Neutrophil (primary cell): ENCODE results near the gene TMEM229B.

ENCODE experiments used
- H3K27ac ChIP-seq: fragments of 200-600 bp; sonication (generic); 2 replicates; pipeline ENCODE4 v1.5.1; 2016; ENCODE audit warnings: mild to moderate bottlenecking, moderate library complexity
- H3K27me3 ChIP-seq: fragments of 200-600 bp; sonication (generic); 2 replicates; pipeline ENCODE4 v1.6.0; 2016; ENCODE audit warnings: mild to moderate bottlenecking
- H3K36me3 ChIP-seq: fragments of 200-600 bp; sonication (generic); 2 replicates; pipeline ENCODE4 v1.5.1; 2017
- H3K4me1 ChIP-seq, 2 experiments: fragments of 200-600 bp in 1 of 2; sonication (generic) in 1 of 2; 1 replicate in 1 of 2; 2 replicates in 1 of 2; pipeline versions ENCODE4 v1.5.1 to v1.6.1; 2013 to 2016; ENCODE audit warnings: low read depth in 1 of 2, low read length in 1 of 2, mild to moderate bottlenecking in 1 of 2, moderate library complexity in 1 of 2; ENCODE audit not compliant: control insufficient read depth in 1 of 2, insufficient read depth in 1 of 2
- H3K4me3 ChIP-seq, 2 experiments: fragments of 200-600 bp in 1 of 2; sonication (generic) in 1 of 2; 1 replicate in 1 of 2; 2 replicates in 1 of 2; pipeline ENCODE4 v1.5.1; 2013 to 2016; ENCODE audit warnings: low read depth in 1 of 2, low read length in 1 of 2, mild to moderate bottlenecking in 1 of 2, moderate library complexity in 1 of 2
- H3K9me3 ChIP-seq: fragments of 200-600 bp; sonication (generic); 2 replicates; pipeline ENCODE4 v1.5.1; 2016
- CTCF ChIP-seq: fragments of 200-600 bp; sonication (generic); IDR thresholded peaks from 2 replicates; pipeline ENCODE4 v1.5.1; 2016; ENCODE audit warnings: antibody characterized with exemption

Gene TMEM229B

GRCh38 chr14:67526181-67526580 is 37.7 kb upstream of the TMEM229B start:
- Histone ChIP-seq H3K9me3 (no peaks in the 10 kb centered on the region), H3K36me3 (no peaks in the 10 kb centered on the region), H3K27me3 (peaks cover 97% of the 10 kb centered on the region), H3K4me1 (no peaks in the 10 kb centered on the region), H3K4me3 (no peak overlapping the region), H3K27ac (no peak overlapping the region)
- TF ChIP-seq CTCF: no peak

DNA sequence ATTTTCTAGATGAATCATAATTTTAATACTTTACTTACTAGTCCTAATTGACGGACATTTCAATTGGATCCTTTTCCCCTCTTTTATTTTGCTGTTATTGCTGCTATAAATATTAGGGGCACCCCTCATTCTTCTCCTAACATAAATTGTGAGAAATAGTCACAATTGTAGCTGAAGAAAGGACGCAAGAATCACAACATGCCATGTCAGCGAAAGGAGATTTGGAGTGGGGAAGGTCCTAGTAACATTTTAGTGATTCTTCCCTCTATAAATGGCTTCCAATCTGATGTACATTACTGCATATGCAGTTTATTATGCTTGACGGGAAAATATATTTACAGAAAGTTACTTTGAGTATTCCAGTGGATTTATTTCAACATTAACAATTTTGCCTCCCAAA is 36.9 kb upstream of the TMEM229B start:
- Histone ChIP-seq H3K9me3 (no peaks in the 10 kb centered on the region), H3K36me3 (no peaks in the 10 kb centered on the region), H3K27ac (no peak overlapping the region), H3K4me1 (no peaks in the 10 kb centered on the region), H3K4me3 (no peak overlapping the region), H3K27me3 (peaks cover 97% of the 10 kb centered on the region)
- TF ChIP-seq CTCF: no peak

DNA sequence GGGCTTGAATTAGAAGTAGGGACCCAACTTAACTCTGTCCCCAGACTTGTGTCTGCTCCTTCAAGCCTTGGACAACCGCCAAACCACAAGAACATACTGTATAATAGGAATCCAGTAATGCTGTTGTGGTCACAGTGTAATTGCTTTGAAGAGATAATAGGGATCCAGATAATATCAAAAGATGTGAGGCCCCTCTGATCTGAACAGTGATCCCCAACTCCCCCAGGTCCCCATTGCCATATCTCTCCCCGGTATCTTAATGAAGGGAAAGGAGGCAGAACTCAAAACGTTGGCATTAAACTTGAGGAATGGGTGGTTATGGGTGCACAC is 36.1 kb upstream of the TMEM229B start:
- H3K4me3 ChIP-seq: no peak overlapping the region
- peaks cover 97% of the 10 kb centered on the region for H3K27me3 ChIP-seq
- H3K9me3 ChIP-seq: no peaks in the 10 kb centered on the region
- no peaks in the 10 kb centered on the region for H3K36me3 ChIP-seq
- no peak for TF ChIP-seq CTCF
- H3K27ac ChIP-seq: no peak overlapping the region
- H3K4me1 ChIP-seq: no peaks in the 10 kb centered on the region

- no peaks in the 10 kb centered on the region for H3K9me3 ChIP-seq
- H3K36me3 ChIP-seq: no peaks in the 10 kb centered on the region
- peaks cover 96% of the 10 kb centered on the region for H3K27me3 ChIP-seq
- no peak for TF ChIP-seq CTCF
- no peak overlapping the region for H3K27ac ChIP-seq
- H3K4me3 ChIP-seq: no peak overlapping the region
- no peaks in the 10 kb centered on the region for H3K4me1 ChIP-seq
Measured at GRCh38 chr14:67523764-67524633, 35.5 kb upstream of the TMEM229B start.

GRCh38 chr14:67522270-67522669 is 33.7 kb upstream of the TMEM229B start:
- H3K4me1 ChIP-seq: no peaks in the 10 kb centered on the region
- H3K27ac ChIP-seq: no peak overlapping the region
- H3K27me3 ChIP-seq: peaks cover 96% of the 10 kb centered on the region
- H3K9me3 ChIP-seq: no peaks in the 10 kb centered on the region
- no peaks in the 10 kb centered on the region for H3K36me3 ChIP-seq
- no peak overlapping the region for H3K4me3 ChIP-seq
- no peak for TF ChIP-seq CTCF
